GM21390 (cell line): ENCODE data around the gene UBL5.

Experiments
- ATAC-seq: cut with Tn5 transposase; IDR thresholded peaks from one replicate; pipeline ENCODE4 v1.9.1; 2021; ENCODE audit not compliant: unreplicated experiment

Gene UBL5

DNA sequence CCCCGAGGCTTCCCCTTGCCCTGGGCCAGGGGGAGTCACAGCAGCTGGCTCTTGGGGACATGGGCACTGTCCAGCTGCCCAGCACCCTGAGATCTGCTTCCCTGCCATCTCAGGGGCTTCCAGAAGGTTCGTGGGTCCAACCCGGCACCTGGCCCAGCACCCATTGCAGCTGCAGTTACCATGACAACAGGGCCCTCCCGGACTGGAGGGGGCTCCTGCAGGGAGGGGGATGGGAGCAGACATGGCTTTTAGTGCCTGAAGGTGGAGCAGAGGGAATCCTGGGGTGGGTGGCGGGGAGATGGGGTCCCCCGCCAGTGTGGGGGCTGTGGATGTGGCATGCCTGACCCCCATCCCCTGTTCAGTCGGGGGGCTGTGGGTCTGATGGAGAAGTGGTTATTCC lies 22.1 kb downstream of the UBL5 start:
- no peak for ATAC-seq

DNA sequence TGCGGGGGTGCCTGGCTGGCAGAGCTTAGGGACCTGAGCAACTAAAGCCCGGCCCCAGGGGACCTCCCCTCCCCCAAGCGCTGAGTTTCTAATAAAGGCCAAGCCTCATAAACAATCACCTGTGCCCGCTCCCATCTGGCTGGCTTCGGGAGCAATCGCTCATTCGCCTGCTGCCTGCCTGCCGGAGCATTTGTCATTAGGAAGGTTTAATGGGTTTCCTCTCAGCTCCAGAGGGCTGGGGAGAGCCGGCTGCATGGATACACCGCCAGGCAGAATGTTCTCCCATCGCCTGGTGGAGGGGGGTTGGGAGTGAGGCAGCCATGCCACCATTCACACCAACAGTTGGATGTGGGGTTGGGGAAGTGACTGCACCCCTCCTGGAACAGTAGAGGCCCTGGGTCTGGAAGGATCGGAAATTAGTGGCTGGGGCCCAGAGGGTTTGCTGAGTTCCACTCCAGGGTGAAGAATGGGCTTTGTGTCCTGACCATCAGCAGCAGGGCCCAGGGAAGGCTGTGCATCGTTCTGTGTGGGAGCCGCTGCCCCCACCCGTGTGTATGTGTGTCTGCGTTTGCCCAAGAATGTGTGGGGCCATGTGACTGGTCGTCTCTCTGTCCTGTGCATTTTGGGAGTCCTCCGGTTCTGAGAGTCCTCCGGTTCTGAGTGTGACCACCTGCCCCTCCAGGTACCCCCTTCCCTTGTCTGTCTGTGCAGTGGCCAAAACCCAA lies 22.7 kb downstream of the UBL5 start:
- ATAC-seq = no peak

DNA sequence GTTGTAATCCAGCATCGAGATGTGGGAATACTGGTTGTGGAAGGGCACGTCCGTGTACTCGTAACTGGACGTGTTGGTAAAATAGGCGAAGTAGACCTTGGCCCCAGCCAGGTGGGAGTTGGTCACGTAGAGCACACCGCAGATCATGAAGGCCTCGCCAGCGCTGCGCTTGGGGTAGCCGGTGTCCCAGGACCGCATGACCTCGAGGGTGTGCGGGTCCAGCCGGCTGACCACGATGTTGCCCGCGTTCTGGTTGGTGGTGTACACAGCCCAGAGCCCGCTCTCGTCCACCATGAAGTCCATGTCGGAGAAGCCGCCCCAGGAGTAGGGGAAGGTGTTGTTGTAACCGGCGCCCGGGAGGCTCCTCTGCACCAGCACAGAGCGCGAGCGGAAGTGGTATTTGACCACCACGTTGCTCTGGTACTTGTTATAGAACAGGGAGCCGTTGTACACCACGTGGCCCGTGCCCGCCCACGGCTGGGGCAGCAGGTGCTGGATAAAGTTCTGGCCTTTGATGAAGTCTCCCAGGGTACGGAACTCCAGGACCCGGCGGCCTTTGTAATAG lies 26.6 kb downstream of the UBL5 start:
- no peak for ATAC-seq

DNA sequence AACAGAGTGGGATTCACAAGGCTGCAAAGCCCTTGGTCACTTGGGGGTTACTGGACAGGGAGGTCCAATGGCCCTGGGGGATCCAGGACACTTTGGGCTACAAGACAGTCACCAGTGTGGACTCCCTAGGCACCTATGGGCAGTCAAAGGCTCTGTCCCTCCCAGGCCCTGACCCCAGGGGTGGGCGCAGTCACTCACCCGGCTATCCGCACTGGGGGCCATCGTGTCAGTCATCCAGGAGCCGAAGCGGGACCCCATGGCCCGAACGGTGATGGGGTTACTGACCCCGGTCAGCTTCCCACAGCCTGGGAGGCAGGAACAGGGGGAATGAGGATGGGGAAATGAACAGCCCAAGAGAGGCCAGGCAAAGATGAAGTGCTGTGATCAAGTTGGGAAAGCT lies 28.9 kb downstream of the UBL5 start:
- no peak for ATAC-seq

DNA sequence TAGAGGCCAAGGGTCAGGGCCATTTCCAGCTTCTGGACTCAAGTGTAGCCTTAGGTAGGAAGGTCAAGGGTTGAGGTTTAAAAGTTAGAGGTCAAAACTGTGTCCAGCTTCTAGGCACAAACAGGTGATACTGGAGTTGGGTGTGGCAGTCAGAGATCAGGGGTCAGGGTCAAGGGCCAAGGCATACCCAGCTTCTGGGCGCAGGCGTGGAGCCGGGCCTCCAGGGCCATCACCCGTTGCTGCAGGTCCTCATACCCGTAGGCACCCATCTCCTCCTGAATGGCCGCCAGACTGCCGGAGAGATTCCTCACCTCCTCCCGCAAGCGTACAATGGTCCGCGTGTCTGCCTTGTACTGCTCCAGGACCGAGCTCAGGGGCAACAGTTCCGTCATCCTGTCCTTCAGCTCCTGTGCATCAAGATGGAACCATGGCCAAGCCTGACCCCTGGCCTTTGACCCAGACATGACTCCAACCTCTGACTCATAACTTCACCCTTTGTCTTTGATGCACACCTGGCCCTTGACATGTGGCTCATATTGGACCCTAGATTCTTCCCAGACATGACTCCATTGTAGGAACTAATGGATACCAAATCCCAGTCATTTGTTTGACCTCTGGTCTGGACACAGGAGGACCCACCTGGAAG lies 29.5 kb downstream of the UBL5 start:
- ATAC-seq = no peak

DNA sequence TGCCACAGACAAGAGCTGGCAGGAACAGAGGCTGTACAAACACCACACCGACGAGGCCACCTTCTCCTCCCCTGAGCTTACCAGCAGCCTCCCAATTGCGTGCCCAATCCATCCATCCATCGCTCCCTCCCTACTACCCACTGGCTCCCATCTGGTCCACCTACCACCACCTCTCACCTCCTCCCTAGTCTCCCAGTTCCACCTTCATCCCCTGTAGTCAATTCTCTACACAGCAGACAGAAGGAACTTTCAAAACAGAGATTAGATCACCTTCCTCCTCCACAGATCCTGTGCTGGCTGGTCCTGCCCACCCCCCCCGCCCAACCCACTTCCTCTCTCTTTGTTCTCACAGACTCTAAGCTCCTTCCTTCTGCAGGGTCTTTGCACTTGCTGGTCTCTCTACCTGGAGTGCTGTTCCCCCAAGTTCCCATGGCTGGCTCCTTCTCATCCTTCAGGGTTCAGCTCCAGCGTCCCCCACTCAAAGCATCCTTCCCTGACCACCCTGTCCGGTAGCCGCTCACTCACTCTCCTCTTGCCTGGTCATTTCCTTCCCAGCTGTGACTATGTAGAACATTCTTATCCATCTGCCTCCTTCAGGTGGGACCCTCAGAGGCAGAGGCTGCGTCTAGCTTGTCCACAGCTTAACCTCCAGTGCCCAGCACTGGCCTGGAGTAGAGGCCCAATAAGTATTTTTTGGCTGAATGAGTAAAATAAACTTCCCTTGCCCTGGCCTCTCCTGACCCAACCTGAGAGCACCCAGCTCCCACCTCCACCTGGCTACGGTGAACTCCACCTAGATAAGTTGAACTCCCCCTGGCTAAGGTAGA lies 30.4 kb downstream of the UBL5 start:
- ATAC-seq = no peak

DNA sequence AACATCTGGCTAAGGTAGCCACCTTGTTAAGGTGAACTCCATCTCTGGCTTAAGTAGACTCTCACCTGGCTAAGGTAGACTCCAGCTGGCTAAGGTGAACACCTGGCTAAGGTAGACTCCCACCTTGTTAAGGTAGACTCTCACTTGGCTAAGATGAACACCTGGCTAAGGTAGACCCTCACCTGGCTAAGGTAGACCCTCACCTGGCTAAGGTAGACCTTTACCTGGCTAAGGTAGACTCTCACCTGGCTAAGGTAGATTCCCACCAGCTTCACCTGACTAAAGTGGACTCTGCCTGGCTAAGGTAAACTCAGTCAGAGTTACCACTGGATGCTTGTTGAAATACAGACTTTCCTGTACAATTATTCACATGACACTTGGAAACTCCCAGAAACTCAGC lies 31.0 kb downstream of the UBL5 start:
- no peak for ATAC-seq

DNA sequence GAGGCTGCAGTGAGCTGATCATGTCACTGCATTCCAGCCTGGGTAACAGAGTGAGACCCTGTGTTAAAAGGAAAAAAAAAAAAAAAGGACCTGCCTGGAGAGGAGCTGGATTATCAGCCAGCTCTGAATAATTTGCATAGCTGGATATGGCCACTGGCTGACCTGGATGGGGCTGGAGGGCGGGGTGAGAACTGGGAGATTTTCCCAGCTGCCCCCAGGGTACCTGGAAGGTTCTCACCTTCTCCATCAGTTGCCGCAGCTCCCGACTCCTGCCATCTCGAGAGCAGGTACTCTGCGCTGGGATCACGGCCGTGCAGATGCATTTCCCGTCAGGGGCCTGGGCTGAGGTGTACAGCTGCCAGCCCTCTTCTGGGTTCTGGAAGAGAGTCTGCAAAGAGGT lies 32.7 kb downstream of the UBL5 start:
- ATAC-seq = no peak

DNA sequence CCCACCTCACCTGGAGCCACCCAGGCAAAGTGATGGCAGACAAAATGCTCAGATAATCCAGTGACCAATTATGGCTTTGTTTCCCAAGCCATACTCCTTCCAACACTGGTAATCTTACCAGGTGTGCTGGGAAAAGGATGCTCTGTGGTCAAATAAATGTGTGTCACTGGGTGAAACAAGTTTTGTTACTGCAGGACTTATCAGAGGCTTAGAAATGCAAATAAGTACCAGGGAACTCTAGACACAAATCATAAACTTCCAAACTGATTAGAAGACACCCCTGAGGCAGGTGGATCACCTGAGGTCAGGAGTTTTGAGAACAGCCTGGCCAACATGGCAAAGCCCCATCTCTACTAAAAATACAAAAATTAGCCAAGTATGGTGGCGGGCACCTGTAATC lies 33.8 kb downstream of the UBL5 start:
- ATAC-seq = no peak

DNA sequence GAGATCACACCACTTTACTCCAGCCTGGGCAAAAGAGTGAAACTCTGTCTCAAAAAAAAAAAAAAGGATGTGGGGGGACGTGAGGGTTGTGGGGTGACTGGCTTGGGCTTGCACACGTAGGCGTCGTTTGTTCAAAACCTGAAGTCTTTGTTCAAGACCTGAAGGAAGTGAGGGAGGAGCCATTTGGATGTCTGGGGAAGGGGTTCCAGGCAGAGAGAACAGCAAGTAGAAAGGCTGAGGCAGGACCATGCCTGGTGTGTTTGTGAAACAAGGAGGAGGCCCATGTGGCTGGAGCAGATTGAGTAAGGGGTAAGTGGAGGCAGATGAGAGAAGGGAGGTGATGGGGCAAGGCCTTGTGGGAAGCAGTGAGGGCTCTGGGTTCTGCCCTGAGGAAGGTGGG lies 35.2 kb downstream of the UBL5 start:
- no peak for ATAC-seq

DNA sequence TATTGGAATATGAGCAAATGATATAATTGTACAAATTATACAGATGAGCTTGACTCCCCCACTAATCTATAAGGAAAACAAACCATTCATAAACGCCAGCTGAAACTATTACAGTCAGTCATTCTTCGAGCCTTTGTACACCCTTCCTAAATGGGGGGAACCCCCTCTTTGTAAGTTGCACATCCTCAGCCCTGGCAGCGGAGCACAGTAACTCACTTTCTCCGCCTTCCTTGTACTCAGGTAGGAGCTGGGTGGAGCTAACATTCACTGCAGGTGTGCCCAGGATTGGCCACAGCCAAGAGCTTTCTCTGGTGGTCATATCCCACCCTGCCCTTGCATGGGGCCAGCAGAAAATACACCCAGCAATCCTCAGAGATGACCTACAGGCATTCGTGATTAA lies 36.0 kb downstream of the UBL5 start:
- ATAC-seq = no peak

DNA sequence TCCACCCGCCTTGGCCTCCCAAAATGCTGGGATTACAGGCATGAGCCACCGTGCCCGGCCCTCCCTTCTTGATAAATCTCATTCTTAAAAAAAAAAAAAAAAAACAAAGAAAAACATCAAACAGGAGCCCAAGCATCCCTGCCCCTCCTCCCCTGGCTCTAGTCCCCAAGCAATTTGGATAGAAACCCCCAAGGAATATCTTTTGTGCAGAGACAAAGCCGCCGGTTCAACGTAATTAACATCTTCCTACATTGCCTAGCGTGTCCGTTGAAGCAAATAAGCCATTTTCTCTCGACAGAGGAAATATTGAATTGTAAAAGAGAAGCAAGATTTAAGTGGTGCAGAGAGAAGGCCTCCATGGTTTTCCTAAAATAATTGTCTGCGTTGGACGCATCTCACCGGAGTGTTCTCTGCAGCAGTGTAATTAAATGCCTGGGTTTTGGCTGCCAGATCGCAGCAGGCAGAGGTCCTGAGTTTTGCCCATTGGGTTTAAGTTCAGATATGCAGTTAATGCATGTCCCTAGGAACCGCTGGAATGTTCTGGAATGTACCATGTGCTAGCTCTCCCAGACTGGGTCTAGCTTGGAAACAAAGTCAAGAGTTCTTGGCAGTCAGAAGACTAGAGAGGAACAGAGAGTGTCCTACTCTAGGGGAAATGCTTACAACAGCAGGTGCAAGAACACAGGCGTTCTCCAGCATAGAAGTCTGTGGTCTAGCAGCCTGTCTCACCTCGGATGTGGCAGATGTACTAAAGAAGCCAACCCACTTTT lies 38.2 kb downstream of the UBL5 start:
- ATAC-seq = no peak

DNA sequence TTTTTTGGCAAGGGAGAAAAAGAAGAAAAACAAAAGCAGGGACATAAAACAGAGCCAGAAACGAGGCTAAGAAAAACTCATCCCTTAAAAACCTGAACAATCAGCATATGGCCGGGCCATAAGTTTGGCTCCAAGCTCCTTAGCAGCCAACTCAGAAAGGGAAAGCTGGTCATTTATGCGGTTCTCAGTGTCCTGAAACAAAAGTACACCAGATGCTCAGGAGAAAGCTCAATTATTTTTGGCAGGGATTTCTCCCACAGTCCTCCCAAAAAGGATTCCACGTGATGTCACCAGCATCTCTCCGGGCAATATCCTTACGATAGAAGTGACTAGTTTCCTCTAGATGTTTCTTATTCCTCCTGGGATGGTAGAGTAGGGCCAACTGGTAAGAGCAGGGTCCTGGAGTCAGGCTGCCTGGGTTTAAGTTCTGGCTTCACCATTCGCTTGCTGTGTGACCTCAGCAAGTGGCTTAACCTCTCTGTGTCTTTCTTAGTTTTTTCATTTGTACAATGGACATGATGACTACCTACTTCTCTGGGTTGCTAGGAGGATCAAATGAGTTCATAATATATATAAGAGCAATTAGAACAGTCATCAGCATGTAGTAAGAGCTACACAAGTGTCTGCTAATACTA lies 41.4 kb downstream of the UBL5 start:
- no peak for ATAC-seq

DNA sequence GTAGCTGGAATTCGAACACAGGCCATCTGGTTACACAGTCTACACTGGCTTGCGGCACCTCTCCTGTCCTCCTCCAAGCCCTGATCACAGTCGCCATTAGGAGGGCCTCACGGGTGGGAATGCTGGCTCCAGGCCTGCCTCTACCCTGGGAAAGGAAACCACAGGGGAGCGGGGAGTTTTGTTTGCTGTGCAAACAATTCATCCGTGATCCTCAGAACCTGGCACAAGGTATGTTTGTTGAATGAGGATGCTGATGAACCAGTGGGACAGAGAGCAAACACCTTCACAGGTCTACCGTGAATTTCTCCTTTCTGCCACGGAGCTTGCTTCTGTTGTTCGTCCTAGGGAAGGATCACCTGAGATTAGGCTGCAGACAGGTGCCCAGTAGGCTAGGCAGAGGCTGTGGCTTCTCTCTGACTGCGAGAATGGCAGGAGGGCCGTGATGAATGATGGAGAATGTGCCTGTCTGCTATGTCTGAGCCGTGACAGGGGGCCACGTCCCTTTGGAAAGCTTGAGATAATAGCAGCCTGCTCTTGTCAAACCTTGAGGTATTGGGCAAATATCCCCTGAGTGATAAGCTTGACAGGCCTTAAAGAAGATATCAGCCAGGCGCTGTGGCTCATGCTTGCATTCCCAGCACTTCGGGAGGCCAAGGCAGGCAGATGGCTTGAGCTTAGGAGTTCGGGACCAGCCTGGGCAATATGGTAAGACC lies 44.1 kb downstream of the UBL5 start:
- ATAC-seq = no peak

DNA sequence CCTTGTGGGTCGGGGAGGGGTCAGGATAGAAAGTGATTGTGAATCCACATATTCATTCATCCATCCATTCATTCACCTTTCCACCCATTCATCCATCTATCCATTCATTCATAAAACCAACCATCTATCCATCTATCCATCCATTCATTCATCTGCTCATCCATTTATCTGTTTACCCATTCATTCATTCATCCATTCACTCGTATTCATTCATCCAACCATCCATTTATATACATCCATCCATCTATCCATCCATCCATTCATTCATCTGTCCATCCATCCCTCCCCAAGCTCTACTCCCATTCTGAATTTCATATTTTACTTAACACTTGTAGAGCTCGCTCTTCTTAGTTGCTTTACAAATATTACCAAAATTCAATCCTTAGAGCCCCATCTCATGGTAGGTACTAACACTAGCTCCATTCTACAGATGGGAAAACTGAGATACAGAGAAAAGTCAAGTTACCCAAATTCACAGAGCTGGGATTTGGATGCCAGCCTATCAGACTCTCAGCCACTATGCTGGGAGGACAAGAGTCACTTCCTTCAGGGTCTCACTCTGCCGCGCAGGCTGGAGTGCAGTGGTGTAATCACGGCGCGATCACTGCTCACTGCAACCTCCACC lies 45.0 kb downstream of the UBL5 start:
- no peak for ATAC-seq

DNA sequence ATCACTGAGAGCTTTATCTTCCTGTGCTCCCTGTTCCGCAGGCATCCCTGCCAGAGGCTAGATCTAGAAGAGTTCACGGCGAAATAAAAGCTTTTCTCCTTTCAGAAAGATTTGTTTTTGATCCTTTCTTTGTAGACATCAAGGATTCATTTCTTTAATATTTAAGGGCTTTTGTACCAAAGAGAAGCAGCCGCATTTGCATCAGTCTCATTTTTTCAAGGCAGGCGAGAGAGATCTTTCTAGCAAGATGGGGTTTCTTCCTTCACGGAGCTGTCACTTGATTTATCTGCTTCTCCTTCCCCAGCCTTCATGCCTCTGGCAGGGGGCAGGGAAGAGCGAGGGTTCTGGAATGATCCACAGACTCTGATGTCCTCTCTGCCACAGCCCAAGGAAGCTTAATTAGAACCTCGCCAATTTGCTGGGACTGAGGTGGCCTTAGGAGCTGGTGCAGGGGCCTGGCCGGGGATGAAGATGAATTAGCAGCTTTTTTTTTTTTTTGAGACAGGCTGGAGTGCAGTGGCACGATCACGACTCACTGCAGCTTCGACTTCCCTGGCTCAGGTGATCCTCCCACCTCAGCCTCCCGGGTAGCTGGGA lies 47.4 kb downstream of the UBL5 start:
- no peak for ATAC-seq

DNA sequence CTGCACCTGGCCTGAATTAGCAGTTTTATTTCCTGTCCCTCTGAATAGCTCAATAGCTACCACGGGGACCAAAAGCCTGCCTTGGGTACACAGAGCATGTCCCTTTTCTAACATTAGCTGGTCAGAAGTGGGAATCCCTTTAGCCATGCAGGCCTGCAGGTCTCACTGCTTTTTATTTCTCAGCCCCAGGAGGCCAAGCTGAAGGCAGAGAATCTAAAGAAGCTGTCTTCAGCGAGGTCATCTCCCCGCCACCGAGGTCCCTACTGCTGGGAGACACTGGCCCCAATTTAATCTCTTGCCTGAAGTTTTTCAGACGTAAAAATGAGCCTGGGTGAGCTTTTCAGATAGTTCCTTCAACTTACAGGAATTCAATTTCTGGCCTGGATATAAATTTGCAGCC lies 48.1 kb downstream of the UBL5 start:
- ATAC-seq = no peak

DNA sequence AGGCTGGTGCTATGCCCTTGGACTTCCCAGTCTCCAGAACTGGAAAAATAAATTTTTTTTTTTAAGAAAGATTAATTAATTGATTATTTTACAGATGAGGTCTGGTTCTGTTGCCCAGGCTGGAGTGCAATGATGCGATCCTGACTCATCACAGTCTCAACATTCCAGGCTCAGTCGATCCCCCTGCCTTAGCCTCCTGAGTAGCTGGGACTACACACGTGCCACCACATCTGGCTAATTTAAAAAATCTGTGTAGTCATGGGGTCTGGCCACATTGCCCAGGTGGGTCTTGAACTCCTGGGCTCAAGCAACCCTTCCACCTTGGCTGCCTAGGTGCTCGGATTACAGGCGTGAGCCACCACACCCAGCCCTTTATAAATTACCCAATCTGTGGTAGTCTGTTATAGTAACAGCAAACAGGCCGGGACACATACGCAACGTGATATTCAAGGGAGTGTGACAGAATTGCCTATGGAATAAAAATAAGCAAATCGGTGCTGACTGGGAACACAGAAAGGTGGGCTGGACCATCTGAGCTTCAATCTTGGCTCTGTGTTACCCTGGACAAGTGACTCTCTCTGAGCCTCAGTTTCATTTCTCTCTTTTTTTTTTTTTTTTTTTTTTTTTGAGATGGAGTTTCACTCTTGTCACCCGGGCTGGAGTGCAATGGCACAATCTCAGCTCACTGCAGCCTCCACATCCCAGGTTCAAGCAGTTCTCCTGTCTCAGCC lies 50.2 kb downstream of the UBL5 start:
- no peak for ATAC-seq
